ENCODE results near the gene SBNO2.

DNA sequence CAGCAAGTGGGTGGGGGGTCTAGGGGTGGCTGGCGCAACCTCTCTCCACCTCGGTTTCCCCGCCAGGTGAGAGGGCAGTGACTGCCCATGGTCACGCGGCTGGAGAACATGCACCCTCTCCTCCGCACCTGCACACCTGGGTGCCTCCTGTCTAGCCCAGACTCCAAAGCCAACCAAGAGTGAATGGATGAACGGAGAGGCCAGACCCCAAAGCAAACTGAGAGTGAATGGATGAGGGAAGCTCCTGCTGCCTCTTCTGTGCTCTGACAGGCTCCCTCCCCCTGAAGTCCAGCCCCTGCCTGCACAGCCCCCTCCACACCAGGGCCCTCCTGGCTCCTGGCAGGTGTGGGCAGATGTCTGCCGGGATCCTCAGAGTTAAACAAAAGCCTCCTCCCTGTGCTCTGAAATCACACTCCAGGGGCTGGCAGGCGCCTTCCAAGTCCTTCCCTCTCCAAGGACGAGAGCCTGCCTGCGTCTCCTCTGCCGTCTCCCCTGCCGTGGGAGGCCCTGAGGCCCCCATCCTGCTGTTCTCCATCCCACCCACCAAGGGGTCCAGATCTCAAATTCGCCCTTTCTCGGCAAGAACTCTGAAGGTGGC lies 2.2 kb downstream of the SBNO2 start:
- TF ChIP-seq EZH2 (optimal IDR thresholded peaks at IDR 0.05; ENCODE audit: low read depth, low read length): no peak
- TF ChIP-seq, protein P1, sequence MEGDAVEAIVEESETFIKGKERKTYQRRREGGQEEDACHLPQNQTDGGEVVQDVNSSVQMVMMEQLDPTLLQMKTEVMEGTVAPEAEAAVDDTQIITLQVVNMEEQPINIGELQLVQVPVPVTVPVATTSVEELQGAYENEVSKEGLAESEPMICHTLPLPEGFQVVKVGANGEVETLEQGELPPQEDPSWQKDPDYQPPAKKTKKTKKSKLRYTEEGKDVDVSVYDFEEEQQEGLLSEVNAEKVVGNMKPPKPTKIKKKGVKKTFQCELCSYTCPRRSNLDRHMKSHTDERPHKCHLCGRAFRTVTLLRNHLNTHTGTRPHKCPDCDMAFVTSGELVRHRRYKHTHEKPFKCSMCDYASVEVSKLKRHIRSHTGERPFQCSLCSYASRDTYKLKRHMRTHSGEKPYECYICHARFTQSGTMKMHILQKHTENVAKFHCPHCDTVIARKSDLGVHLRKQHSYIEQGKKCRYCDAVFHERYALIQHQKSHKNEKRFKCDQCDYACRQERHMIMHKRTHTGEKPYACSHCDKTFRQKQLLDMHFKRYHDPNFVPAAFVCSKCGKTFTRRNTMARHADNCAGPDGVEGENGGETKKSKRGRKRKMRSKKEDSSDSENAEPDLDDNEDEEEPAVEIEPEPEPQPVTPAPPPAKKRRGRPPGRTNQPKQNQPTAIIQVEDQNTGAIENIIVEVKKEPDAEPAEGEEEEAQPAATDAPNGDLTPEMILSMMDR (IDR thresholded peaks at IDR 0.05; ENCODE audit: low read length): no peak
- TF ChIP-seq EZH2phosphoT487 (IDR thresholded peaks at IDR 0.05; ENCODE audit: low read length): no peak
